ENCODE data around the gene ADGRL4. TPM values are rescaled to one million over a fixed set of nuclear protein-coding genes. Genes with fewer than 3 reads are reported as not detected.
"Not testable (repeated sequence)": the region's sequence is repeated elsewhere in the genome, so short reads cannot be mapped to it uniquely, and the experiment has no call there.

ADGRL4 gene
- total RNA-seq, 1 donor from 2014 or later = 198 TPM

- no peaks in the 10 kb centered on the region for H3K27me3 Mint-ChIP-seq (ENCODE audit: unreplicated experiment)
- H3K27ac Mint-ChIP-seq (ENCODE audit: unreplicated experiment) = no peak overlapping the region
- no peaks in the 10 kb centered on the region for H3K9me3 Mint-ChIP-seq (ENCODE audit: unreplicated experiment)
- no peak for DNase-seq (ENCODE audit: low spot score)
- no peak for TF ChIP-seq CTCF (IDR thresholded peaks at IDR 0.05; ENCODE audit: unreplicated experiment)
- no peak overlapping the region for H3K4me3 Mint-ChIP-seq (ENCODE audit: unreplicated experiment)
- H3K36me3 Mint-ChIP-seq (ENCODE audit: low read depth, unreplicated experiment) = peaks cover 9% of the 10 kb centered on the region
- peaks cover 7% of the 10 kb centered on the region for H3K4me1 Mint-ChIP-seq (ENCODE audit: unreplicated experiment)
Observed at GRCh38 chr1:78987042-78987441, 19.5 kb downstream of the ADGRL4 start.

DNA sequence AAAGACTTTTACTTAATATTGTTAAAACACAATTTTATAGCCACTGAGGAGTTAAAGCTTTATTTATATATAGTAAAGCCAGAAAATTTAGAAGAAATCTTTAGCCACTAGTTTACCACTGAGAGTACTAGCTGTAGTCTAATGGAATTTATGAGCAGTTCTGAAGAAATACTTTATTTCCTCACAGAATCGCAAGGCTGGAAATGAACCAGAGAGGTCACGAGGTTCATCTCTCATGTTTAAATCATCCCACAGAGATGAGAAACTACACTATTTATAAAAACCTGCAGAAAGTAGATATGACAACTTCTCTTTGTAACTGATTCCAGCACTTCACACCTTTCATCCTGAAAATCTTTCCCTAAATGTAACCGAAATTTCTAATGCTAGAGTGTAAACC is 26.0 kb downstream of the ADGRL4 start:
- Mint-ChIP-seq H3K4me3 (ENCODE audit: unreplicated experiment) (no peak overlapping the region), H3K4me1 (ENCODE audit: unreplicated experiment) (peaks cover 7% of the 10 kb centered on the region), H3K27ac (ENCODE audit: unreplicated experiment) (no peak overlapping the region), H3K27me3 (ENCODE audit: unreplicated experiment) (no peaks in the 10 kb centered on the region), H3K9me3 (ENCODE audit: unreplicated experiment) (no peaks in the 10 kb centered on the region), H3K36me3 (ENCODE audit: low read depth, unreplicated experiment) (peaks cover 13% of the 10 kb centered on the region)
- no peak for DNase-seq (ENCODE audit: low spot score)
- no peak for TF ChIP-seq CTCF (IDR thresholded peaks at IDR 0.05; ENCODE audit: unreplicated experiment)

- Mint-ChIP-seq H3K27ac (ENCODE audit: unreplicated experiment) (no peak overlapping the region), H3K4me1 (ENCODE audit: unreplicated experiment) (peaks cover 6% of the 10 kb centered on the region), H3K9me3 (ENCODE audit: unreplicated experiment) (no peaks in the 10 kb centered on the region), H3K27me3 (ENCODE audit: unreplicated experiment) (no peaks in the 10 kb centered on the region), H3K4me3 (ENCODE audit: unreplicated experiment) (no peak overlapping the region), H3K36me3 (ENCODE audit: low read depth, unreplicated experiment) (peaks cover 33% of the 10 kb centered on the region)
- no peak for TF ChIP-seq CTCF (IDR thresholded peaks at IDR 0.05; ENCODE audit: unreplicated experiment)
- DNase-seq (ENCODE audit: low spot score) = no peak
Observed at GRCh38 chr1:78972723-78973122, 33.8 kb downstream of the ADGRL4 start.

- H3K27ac Mint-ChIP-seq (ENCODE audit: unreplicated experiment); H3K27me3 Mint-ChIP-seq (ENCODE audit: unreplicated experiment); H3K9me3 Mint-ChIP-seq (ENCODE audit: unreplicated experiment); DNase-seq (ENCODE audit: low spot score); H3K4me1 Mint-ChIP-seq (ENCODE audit: unreplicated experiment): not testable (repeated sequence)
- peak overlapping the region; percentile 57 for H3K4me3 Mint-ChIP-seq (ENCODE audit: unreplicated experiment)
- peaks cover 68% of the 10 kb centered on the region for H3K36me3 Mint-ChIP-seq (ENCODE audit: low read depth, unreplicated experiment)
Observed at GRCh38 chr1:78967091-78967490, 39.4 kb downstream of the ADGRL4 start.

DNA sequence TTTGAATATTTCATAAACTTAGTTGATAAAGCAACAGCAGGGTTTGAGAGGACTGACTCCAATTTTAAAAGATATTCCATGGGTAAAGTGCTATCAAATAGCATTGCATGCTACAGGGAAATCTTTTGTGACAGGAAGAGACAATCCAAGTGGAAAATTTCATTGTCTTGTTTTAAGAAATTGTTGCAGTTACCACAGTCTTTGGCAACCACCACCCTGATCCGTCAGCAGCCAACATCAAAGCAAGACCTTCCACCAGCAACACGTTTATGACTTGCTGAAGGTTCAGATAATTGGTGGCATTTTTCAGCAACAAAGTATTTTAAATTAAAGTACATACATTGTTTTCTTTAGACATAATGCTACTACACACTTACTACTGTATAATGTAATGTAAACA is 47.8 kb downstream of the ADGRL4 start:
- Mint-ChIP-seq H3K27me3 (ENCODE audit: unreplicated experiment) (no peaks in the 10 kb centered on the region), H3K4me3 (ENCODE audit: unreplicated experiment) (no peak overlapping the region), H3K27ac (ENCODE audit: unreplicated experiment) (no peak overlapping the region), H3K4me1 (ENCODE audit: unreplicated experiment) (no peaks in the 10 kb centered on the region), H3K9me3 (ENCODE audit: unreplicated experiment) (no peaks in the 10 kb centered on the region), H3K36me3 (ENCODE audit: low read depth, unreplicated experiment) (peaks cover 24% of the 10 kb centered on the region)
- no peak for DNase-seq (ENCODE audit: low spot score)
- no peak for TF ChIP-seq CTCF (IDR thresholded peaks at IDR 0.05; ENCODE audit: unreplicated experiment)

GRCh38 chr1:78950826-78951225 is 55.7 kb downstream of the ADGRL4 start:
- Mint-ChIP-seq H3K27ac (ENCODE audit: unreplicated experiment) (no peak overlapping the region), H3K4me1 (ENCODE audit: unreplicated experiment) (peaks cover 2% of the 10 kb centered on the region), H3K9me3 (ENCODE audit: unreplicated experiment) (no peaks in the 10 kb centered on the region), H3K27me3 (ENCODE audit: unreplicated experiment) (no peaks in the 10 kb centered on the region), H3K36me3 (ENCODE audit: low read depth, unreplicated experiment) (peaks cover 3% of the 10 kb centered on the region), H3K4me3 (ENCODE audit: unreplicated experiment) (no peak overlapping the region)
- DNase-seq (ENCODE audit: low spot score) = no peak
- TF ChIP-seq CTCF (IDR thresholded peaks at IDR 0.05; ENCODE audit: unreplicated experiment) = no peak

All from endothelial cell (in vitro differentiated cells).